Measurements from ENCODE around the gene ZNF121. TPM values are rescaled to one million over a fixed set of nuclear protein-coding genes. Genes with fewer than 3 reads are reported as not detected.
"Not testable (repeated sequence)": the region's sequence is repeated elsewhere in the genome, so short reads cannot be mapped to it uniquely, and the experiment has no call there.

ZNF121 gene
- 10 to 100 TPM; 68.6 to 87.1 TPM for total RNA-seq

GRCh38 chr19:9584073-9584833 lies at the start of gene ZNF121:
ZNF121 (minus strand) TSS chr19:9584504; CDS start chr19:9568097, 16,407 bp downstream.
- H3K27ac Mint-ChIP-seq, result peak within 1 kb of the TSS; percentile 96
- ATAC-seq (peak; percentile 82 to 89), DNase-seq (ENCODE audit: low spot score in 2 of 2) (peak; percentile 83 to 89)
- peaks cover 38 to 41% of the 10 kb centered on the region in 2 donors for H3K36me3 Mint-ChIP-seq
- peaks cover 0 to 19% of the 10 kb centered on the region in 2 donors for H3K9me3 Mint-ChIP-seq

DNA sequence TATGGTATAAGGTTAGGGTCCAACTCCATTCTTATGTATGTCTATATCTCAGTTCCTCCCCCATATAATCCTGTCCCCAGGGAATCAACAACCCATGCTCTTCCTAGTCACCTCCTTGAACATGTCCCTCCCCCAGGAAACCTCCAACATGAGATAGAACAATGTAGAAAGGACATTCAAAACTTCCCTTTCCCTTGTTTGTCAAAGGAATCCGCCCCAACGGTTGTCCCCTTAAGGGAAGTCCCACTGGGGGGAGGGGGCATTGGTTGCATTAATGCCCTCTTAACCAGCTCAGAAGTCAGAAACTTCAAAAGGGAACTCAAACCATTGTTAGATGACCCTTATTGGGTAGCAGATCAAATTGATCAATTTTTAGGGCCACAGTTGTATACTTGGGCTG lies 43.6 kb upstream of the ZNF121 start:
- ATAC-seq (no peak), DNase-seq (ENCODE audit: low spot score in 2 of 2) (no peak)
- peaks cover 0 to 7% of the 10 kb centered on the region in 2 donors for H3K36me3 Mint-ChIP-seq
- H3K9me3 Mint-ChIP-seq, result no peaks in the 10 kb centered on the region
- H3K27ac Mint-ChIP-seq, result peak overlapping the region in 1 of 2 donors; percentile 10

DNA sequence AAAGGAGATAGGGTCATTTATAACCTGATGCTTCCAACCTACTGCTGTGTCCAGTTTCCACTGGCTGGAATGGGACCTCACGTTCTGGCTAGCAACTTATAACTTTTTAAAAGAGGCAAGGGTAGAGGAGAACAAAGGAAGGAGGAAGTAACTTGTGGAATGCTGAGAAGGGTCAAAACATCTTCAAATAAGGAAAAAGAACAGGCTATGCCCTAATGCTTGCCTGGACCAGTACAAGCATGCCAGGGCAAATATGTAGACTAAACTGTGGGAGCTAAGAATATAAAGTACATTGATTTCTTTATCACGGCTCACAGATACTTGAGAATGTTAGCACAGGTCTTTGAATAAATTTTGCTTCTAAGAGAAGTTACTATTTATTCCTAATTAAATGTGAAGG lies 38.2 kb upstream of the ZNF121 start:
- peak overlapping the region in 1 of 2 donors; percentile 99 for H3K27ac Mint-ChIP-seq

DNA sequence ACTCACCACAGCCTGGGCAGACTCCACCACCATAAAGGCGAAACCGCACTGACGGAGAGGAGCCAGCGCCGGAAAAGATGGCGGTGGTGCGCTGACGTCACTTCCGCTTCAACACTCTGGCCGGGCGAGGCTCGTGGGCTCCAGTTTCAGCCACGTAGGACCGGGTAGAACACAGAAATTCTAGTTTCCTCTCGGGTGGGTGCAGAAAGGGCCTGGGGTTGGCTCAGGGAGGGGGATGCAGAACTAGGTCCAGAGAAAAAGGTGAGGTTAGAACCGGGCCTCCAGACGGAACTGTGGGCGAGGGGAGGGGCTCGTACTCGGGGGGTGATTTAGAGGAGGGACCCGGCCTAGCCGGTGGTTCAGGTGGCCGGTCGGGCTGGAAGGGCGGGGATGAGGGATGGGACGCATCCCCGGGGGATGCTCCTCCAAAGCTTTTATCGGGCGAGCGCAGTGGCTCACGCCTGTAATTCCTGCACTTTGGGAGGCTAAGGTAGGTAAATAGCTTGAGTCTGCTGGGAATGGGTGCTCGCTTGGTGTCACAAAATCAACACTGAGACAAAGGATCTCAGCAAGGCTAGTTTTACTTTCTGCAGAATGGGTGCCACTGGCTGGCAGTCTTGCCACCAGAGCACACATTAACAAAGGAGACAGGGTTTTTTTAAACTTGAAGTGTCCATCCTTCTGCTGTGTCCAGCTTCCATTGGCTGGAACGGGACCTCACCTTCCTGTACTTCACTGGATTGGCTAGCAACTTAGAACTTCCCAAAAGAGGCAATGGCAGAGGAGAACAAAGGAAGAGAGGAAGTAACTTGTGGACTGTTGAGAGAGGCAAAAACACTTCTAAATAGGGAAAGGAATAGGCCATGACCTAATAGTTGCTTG lies 37.1 kb upstream of the ZNF121 start, which contains the start of gene ZNF561:
ZNF561 (minus strand) TSS at position 77 of the 882 bp plus-strand sequence. CDS start 1,776 bp downstream, outside the sequence.
- DNase-seq (ENCODE audit: low spot score in 2 of 2) (peak; percentile 81 to 93), ATAC-seq (peak; percentile 90 to 93)
- peaks cover 31 to 42% of the 10 kb centered on the region in 2 donors for H3K36me3 Mint-ChIP-seq
- peaks cover 0 to 4% of the 10 kb centered on the region in 2 donors for H3K9me3 Mint-ChIP-seq
- peak within 1 kb of the TSS; percentile 99 to 100 for H3K27ac Mint-ChIP-seq

More for the DNA sequence above, 38.2 kb upstream of the ZNF121 start:
- Mint-ChIP-seq H3K9me3 (peaks cover 0 to 4% of the 10 kb centered on the region in 2 donors), H3K36me3 (peaks cover 30 to 32% of the 10 kb centered on the region in 2 donors)
- DNase-seq (ENCODE audit: low spot score in 2 of 2) (no peak), ATAC-seq (no peak)

DNA sequence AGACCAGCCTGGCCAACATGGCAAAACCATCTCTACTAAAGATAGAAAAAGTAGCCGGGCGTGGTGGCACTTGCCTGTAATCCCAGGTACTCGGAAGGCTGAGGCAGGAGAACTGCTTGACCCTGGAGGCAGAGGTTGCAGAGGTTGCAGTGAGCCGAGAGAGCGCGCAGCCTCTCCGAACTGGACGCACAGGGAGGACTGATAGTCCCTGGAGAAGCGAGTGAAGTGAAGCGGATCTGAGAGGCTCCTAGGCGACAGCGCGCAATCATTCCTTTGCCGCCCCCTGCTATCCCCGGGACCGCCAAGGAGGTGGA lies 36.5 kb upstream of the ZNF121 start:
- DNase-seq (ENCODE audit: low spot score in 2 of 2) (no peak), ATAC-seq (no peak)
- peak overlapping the region; percentile 99 to 100 for H3K27ac Mint-ChIP-seq
- H3K9me3 Mint-ChIP-seq, result peaks cover 0 to 4% of the 10 kb centered on the region in 2 donors
- peaks cover 31 to 45% of the 10 kb centered on the region in 2 donors for H3K36me3 Mint-ChIP-seq

DNA sequence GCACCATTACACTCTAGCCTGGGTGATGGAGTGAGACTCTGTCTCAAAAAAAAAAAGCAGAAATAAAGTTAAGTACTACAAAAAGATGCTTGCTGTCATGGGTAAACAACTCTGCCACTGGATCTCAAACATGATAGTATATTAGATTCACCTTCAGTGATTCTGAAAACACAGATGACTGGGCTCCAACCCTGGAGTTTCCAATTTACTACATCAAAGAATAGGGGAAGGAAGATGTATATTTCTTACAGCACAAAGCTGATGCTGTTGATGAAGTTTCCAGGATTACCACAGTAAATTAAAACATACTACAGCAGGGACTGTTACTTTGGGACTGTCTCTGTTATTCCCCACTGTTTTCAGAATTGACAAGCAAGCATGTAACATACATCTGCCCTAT lies 31.5 kb upstream of the ZNF121 start:
- peaks cover 57 to 83% of the 10 kb centered on the region in 2 donors for H3K36me3 Mint-ChIP-seq
- no peak for DNase-seq (ENCODE audit: low spot score in 2 of 2)
- H3K27ac Mint-ChIP-seq, result peak overlapping the region in 1 of 2 donors; percentile 58
- peaks cover 4 to 6% of the 10 kb centered on the region in 2 donors for H3K9me3 Mint-ChIP-seq
- ATAC-seq, result peak; percentile 56 to 86

DNA sequence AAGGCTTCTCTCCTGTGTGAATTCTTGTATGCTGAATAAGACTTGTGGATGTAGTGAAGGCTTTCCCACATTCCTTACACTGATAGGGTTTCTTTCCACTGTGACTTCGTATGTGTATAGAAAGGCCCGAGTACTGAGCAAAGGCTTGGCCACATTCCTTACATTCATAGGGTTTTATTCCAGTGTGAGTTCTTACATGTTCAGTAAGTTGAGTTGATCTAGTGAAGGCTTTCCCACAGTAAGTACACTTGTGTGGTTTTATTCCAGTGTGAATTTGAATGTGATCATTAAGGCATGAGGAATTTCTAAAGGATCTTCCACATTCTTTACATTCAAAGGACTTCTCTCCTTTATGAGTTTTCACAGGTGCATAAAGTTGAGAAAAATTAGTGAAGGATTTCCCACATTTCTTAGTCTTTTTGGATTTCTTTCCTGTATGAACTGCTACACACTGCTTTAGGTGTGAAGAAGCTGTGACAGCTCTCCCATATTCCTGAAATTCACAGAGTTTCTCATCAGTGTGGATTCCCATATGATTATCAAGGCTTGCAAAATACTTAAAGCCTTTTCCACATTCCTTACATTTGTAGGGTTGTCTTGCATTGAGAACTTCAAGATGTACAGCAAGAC lies 26.3 kb upstream of the ZNF121 start:
- ATAC-seq, result no peak
- DNase-seq (ENCODE audit: low spot score in 2 of 2), result no peak
- Mint-ChIP-seq H3K36me3 (peaks cover 67 to 85% of the 10 kb centered on the region in 2 donors), H3K27ac (no peak overlapping the region), H3K9me3 (peaks cover 30 to 32% of the 10 kb centered on the region in 2 donors)

DNA sequence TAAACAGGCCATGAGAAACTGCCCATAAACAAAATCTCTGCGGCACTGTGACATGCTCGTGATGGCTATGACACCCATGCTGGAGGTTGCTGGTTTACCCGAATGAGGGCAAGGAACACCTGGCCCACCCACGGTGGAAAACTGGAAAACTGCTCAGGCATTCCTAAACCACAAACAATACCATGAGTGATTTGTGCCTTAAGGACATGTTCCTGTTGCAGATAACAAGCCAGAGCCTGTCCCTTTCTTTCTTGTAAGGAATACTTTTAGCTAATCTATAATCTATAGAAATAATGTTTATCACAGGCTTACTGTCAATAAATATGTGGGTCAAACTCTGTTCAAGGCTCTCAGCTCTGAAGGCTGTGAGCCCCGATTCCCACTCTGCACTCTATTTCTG lies 24.6 kb upstream of the ZNF121 start:
- H3K36me3 Mint-ChIP-seq, result peaks cover 61 to 69% of the 10 kb centered on the region in 2 donors
- no peak for DNase-seq (ENCODE audit: low spot score in 2 of 2)
- peaks cover 30 to 32% of the 10 kb centered on the region in 2 donors for H3K9me3 Mint-ChIP-seq
- ATAC-seq, result no peak
- peak overlapping the region in 1 of 2 donors; percentile 46 for H3K27ac Mint-ChIP-seq

GRCh38 chr19:9597027-9597426 lies 12.7 kb upstream of the ZNF121 start:
- H3K9me3 Mint-ChIP-seq, result peaks cover 5 to 17% of the 10 kb centered on the region in 2 donors
- peak; percentile 96 to 99 for ATAC-seq
- H3K36me3 Mint-ChIP-seq, result peaks cover 21 to 38% of the 10 kb centered on the region in 2 donors
- H3K27ac Mint-ChIP-seq, result peak overlapping the region; percentile 40 to 48
- DNase-seq (ENCODE audit: low spot score in 2 of 2), result no peak

DNA sequence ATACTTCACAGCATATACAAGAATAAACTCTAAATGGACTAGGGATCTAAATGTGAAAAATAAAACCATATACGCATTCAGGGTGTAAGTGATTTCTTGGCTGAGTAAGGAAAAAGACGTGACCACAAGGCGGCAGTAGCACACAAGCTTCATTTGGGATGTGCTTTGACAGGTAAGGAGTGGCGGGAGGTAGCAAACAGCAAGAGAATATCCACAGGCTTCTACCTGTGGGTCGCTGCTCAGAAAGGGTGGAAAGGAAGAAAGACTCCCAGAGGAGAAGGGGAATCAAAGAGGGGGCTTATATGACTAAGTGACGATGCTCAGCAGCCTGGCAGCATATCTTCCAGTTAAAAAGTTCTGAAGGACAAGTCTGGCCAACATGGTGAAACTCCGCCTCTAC lies 2.5 kb upstream of the ZNF121 start:
- Mint-ChIP-seq H3K27ac (peak overlapping the region in 1 of 2 donors; percentile 40), H3K36me3 (peaks cover 15 to 19% of the 10 kb centered on the region in 2 donors), H3K9me3 (peaks cover 0 to 5% of the 10 kb centered on the region in 2 donors)
- ATAC-seq, result peak; percentile 65 to 70
- DNase-seq (ENCODE audit: low spot score in 2 of 2), result peak; percentile 69 to 75

DNA sequence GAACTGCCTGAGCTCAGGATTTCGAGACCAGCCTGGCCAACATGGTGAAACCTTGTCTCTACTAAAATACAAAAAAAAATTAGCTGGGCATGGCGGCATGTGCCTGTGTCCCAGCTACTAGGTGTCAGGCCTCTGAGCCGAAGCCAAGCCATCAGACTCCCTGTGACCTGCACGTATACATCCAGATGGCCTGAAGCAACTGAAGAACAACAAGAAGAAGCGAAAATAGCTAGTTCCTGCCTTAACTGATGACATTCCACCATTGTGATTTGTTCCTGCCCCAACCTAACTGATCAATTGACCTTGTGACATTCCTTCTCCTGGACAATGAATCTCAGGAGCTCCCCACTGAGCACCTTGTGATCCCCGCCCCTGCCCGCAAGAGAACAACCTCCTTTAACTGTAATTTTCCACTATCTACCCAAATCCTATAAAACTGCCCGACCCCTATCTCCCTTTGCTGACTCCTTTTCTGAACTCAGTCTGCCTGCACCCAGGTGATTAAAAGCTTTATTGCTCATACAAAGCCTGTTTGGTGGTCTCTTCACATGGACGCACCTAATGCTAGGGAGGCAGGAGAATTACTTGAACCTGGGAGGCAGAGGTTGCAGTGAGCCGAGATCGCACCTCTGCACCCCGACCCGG lies 2.1 kb downstream of the ZNF121 start:
- Mint-ChIP-seq H3K27ac (peak overlapping the region; percentile 77 to 96), H3K9me3 (peaks cover 5 to 30% of the 10 kb centered on the region in 2 donors), H3K36me3 (peaks cover 52 to 59% of the 10 kb centered on the region in 2 donors)
- DNase-seq (ENCODE audit: low spot score in 2 of 2); ATAC-seq: not testable (repeated sequence)

GRCh38 chr19:9580728-9581127 lies 3.6 kb downstream of the ZNF121 start:
- Mint-ChIP-seq H3K9me3 (peaks cover 13 to 42% of the 10 kb centered on the region in 2 donors), H3K27ac (peak overlapping the region; percentile 41 to 86), H3K36me3 (peaks cover 66 to 74% of the 10 kb centered on the region in 2 donors)
- peak; percentile 53 to 59 for ATAC-seq
- DNase-seq (ENCODE audit: low spot score in 2 of 2), result no peak

- no peak for DNase-seq (ENCODE audit: low spot score in 2 of 2)
- ATAC-seq, result no peak
- H3K9me3 Mint-ChIP-seq, result peaks cover 36 to 41% of the 10 kb centered on the region in 2 donors
- H3K36me3 Mint-ChIP-seq, result peaks cover 84 to 97% of the 10 kb centered on the region in 2 donors
- H3K27ac Mint-ChIP-seq, result no peak overlapping the region
These were observed 14.0 kb downstream of the ZNF121 start for GRCh38 chr19:9570255-9570654.

- no peak overlapping the region for H3K27ac Mint-ChIP-seq
- peaks cover 32 to 44% of the 10 kb centered on the region in 2 donors for H3K9me3 Mint-ChIP-seq
- peaks cover 81 to 96% of the 10 kb centered on the region in 2 donors for H3K36me3 Mint-ChIP-seq
- ATAC-seq, result no peak
- no peak for DNase-seq (ENCODE audit: low spot score in 2 of 2)
These were observed 17.6 kb downstream of the ZNF121 start for GRCh38 chr19:9566729-9567128.

GRCh38 chr19:9565900-9566705 lies 18.2 kb downstream of the ZNF121 start:
- DNase-seq (ENCODE audit: low spot score in 2 of 2) (no peak), ATAC-seq (no peak)
- Mint-ChIP-seq H3K9me3 (peaks cover 32 to 47% of the 10 kb centered on the region in 2 donors), H3K36me3 (peaks cover 80 to 96% of the 10 kb centered on the region in 2 donors), H3K27ac (peak overlapping the region in 1 of 2 donors; percentile 30)

Data from activated naive CD4-positive, alpha-beta T cell treated with anti-CD3 and anti-CD28 coated beads, Interleukin-2, amount 50 U/mL, for 72 hours (primary cell).